Fibroblast of skin of back (primary cell): Measurements from ENCODE around the gene SKIDA1.

Experiments
- DNase-seq: peaks from one replicate; pipeline ENCODE4 v3.0.0-alpha.2; 2013

SKIDA1 gene

DNA sequence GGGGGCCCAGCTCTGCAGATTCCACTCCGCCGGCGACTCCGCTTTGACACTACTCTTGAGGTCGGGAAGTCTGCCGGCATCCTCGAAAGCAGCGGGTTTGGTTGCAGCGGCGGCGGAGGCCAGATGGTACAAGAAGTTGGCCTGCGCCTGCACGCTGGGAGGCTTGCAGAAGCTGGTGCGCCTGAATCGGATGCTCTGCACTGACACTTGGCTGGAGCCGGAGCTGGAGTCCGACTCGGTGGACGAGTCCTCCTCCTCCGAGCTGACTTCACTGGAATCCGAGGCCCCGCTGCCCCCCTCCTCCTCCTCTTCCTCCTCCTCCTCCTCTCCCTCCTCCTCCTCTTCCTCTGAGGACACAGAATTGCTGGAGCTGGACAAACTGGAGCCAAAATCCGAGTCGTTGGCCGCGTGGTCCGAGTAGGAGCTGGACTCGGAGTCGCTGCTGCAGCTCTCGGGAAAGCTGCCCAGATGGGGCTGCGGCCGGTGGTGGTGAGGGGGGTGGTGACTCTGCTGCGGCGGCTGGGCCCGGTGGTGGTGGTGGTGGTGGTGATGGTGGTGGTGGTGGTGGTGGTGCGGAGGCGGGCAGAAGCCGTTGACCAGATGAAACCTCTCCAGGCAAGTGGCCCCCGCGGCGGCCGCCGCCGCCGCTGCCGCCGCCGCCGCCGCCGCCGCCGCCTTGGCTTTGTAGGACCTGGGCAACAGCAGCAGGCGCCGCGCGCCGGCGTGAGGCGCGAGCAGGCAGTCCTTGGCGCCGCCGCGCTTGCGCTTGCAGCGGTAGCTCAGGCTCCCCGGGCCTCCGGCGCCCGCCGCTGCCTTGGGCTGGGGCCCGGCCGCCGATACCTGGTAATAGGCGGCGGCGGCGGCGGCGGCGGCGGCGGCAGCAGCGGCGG, 9.0 kb downstream of the SKIDA1 start:
- DNase-seq = peak; percentile 72

DNA sequence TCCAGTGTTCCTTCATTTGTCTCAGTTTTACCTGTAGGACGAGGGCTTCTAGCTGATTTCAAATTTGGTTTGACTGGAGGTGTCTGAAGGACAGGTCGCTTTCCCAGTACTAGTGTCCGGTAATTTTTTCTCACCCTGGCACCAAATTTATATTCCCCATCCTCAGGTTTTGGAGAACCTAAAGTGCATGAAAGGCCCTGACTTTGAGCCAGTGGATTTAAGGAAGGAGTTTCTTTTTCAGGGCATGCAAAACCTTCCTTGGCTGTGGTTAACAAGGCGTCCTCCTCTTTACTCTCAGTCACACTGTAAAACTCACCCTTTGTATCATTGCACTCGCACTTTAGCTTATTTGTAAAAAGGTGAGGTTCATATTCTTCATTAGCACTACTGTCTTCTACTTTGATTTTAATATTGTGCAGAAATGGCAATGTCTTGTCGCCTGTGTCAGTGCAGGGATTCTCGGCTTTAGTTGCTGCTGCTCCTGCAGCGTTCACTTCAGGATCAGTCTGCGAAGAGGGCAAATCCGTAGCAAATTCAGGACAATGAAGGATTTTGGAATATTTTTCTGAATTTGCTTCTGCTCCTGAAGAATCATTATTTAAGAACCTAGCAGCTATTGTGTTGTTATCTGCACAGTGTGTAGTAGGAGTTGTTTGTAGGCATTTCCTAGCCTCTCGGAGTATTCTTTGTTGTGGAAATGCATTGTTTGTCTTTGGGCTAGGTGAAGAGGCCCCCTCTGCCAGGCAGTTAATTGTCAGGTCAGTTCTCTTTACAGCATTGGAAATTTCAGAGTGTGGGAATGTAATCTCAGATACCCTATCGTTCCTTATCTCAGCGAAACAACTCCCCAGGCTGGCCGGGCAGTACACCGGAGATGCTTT, 9.9 kb downstream of the SKIDA1 start:
- no peak for DNase-seq

DNA sequence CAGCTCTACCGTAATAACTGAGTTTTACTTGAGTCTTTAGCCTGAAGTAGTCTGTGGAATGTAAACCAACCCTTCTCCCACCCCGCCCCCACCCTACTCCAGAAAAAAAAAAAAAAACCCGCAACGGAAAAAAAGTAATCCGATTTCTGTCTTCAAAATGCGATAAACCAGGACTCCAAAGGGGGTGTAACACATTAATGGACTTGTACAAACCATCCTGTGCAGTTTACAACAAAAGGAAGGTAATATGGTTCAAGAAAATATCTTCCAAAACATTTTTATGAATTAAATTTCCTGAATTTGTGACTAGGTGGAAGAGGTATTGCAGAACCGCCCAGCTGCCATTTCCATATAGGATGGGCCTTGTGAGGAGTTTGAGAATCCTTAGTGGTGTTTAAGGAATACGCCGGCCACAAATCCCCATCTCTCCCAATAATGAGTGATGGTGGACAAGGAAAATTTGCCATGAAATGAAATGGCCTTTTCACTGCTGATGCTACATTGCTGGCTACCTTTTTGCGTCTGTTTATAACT, 10.6 kb downstream of the SKIDA1 start:
- DNase-seq = no peak

DNA sequence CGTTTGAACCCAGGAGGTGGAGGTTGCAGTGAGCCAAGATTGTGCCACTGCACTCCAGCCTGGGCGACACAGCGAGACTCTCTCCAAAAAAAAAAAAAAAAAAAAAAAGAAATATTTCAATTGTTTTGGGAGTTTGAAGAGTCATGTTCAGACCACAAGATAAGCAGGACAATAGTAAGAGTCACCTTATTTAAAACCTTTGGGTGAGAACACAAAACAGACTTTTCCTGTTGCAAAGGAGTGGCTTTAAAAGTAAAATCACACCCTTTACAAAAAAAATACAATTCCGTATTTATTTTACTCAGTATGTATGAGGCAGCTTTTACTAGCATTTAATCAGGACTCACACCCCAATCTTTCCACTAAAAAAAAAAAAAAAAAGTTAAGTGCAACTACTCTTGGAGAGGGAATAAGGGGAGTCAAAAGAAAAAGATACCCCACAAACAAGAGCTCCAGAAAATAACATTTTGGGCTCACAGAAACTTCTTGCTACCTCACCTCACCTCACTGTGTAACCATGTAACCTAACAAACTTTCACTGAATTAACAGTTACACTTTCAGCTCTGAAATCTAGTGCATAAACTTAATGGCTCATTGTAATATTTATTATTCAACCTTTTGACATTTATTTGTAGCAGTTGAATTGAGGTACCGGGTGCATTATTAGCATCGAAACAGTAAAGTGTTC, 11.2 kb downstream of the SKIDA1 start:
- DNase-seq = no peak

DNA sequence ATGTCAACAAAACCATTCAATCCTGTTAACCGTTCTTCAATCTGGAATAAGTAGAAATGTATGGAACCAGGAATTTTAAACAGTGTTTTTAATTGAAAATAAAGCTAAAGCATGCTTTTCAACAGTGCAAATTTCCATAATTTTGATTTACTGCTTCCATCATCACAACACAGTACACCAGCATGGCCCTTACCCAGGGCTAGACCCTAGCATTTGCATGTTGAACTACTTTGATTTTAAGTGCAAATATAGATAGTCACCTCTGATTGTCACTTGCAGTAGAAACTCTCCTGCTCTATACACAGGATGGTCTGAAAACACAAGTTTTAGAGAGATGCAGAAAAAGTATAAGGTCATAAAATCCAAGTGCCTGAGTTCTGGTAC, 12.1 kb downstream of the SKIDA1 start:
- DNase-seq = no peak

DNA sequence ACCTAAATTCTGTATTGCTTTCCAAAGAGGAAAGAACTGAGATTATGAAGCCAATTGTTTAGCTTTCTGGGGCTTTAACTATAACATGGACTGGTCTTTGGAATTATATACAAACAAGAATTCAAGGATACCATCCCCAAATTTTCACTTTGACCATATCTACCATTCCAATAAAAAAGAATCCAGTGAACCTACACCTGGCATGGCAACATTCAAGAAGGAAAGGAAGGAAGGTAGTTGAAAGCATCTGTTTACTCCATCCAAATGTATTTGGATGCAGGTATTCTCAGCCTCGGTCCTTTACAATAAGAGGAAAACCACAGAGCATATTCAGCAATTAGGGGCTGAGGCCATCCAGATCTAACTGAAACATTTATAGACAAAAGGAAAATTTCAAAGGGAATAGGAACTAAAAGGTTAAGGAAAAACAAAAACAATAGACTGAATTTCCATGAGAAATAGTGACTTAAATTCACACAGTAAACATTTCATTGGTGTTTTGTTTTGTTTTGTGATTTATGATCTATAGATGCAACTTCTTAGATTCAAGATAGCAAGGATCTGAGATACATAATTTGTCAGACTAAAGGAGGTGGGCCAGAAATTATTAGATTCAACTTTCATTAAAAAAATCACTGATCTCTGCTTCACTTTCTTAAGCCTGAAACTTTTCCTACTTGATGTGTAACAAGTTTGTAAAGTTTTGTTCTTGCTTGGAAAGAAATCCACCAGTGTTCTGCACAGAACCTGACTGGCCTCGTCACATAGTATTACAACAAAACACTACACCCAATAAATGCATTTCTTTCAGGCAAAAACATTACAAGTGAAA, 12.7 kb downstream of the SKIDA1 start:
- no peak for DNase-seq

DNA sequence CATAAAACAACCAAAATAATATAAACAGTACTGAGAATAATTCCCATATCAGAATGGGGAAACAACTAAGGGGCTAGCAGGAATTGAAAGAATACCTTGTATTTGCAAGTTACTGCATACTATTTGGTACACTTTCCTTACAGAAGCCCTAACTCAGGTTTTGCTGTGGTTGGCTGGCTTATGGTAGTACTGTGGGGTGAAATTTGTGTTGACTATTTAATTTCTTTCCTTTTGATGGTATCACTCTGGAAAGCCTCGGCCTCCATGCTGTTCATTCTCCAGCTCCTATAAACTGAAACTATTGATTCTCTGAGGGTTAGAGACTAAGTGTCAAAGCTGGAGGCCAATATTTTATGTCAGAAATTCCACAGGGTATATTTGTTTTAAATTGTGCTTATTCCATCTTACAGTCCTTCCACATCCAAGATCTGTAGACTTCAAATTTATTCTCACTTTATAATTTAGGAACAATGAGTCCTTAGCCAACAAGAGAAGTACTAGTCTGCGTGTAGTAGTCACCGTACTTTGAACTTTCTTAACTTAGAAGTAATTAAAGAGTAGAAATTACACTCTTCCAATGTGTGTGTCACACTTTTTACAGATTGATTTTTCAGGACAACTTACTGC, 13.4 kb downstream of the SKIDA1 start:
- no peak for DNase-seq

DNA sequence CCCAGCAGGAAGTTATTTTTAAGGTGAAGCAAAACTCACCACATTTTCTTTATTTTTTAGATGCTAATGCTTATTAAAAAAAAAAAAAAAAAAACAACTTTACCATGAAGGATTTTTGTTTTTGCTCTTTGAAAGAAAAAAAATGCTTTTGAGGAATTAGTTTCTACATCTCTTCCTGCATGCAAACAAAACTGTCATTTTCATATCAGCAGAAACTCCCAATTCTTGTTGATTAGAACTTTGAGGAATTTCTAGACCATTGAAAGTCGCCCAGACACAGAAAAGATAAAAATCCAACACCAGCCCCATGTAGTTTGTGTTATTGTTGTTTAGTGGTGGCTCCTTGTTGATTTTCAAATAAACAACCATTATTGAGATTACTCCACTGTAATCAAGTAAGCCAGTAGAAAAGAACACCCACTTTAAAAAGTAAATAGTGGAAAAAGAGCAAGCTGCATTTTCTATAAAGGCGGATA, 14.3 kb downstream of the SKIDA1 start:
- no peak for DNase-seq

DNA sequence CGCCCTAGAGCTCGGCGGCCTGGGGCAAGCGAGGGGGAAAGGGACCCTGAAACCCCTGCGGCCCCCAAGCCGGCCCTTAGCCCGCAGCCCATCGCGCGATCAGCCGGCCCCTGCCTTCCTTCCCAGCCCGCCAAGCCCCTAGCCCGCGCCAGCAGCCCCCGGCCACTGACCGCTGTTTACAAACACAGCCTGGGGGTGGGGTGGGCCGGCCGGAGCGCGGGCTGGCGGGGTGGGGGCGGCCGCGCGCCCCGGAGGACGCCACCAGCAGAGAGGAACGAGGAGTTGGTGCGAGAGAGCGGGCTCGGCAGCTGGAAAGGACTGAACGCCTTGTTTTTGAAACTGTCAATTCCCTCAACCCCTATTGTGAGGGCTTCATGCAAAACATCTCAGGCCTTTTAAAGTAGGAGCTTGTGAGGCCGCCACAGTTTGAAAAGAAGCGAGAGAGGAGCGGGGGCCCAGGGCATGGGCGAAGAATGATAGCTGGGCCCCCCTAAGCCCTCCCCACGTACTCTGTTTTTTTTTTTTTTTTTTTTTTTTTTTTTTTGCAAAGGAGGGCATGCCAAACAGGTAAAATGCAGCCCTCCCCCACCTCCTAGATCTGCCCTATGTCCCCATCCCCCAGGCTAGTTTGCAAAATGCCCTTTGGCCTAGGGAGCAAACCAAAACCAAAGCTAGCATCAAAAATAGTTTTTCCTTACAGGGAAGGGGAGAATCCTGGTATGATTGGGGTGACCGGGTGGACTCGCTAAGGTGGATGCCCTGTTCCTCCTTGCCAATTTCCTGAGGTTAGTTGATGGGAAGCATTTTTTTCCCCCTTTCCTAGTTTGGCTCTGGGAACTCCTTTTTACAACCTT, 15.0 kb downstream of the SKIDA1 start:
- DNase-seq = no peak

DNA sequence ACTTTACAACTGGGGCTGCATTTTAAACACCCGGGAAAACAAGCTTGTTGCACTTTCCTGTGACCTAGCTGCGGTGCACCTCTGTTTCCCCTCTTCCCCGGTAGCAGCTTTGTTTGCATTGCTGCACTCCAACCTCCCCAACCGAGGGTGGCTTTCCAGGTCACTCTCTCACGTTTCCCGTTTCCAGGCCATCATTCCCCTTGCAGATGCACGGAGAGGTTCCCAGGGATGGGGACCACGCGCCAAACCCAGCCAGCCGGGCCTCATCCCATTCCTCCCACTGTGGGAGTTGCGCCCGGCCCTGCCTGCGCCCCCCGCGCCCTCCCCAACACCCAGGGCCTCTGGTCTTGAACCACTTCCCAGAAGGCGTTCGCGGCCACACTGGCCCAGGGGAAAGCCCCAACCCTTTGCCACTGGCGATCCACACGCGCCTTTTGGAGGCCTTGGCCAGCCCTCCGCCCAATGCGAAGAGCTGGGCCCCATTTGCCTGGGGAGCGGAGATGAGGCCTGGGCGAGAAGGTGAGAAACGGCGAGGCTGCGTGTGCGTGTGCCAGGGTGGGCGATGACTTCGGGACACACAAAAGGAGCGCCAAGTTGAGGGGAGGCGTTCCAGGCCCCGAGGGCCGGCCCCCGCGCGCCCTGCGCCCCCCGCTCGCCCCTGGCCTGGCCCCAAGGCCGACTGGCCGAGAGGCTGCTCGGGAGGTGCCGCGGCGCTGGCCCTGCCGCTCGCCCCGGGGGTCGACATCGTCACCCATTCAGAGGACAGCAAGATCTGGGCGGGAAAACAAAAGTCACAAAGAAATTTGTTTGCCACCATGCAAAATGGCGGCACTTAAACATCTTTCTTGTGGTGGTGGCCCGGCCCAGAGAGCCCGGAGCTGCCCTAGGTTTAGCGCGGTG, 15.9 kb downstream of the SKIDA1 start:
- no peak for DNase-seq

DNA sequence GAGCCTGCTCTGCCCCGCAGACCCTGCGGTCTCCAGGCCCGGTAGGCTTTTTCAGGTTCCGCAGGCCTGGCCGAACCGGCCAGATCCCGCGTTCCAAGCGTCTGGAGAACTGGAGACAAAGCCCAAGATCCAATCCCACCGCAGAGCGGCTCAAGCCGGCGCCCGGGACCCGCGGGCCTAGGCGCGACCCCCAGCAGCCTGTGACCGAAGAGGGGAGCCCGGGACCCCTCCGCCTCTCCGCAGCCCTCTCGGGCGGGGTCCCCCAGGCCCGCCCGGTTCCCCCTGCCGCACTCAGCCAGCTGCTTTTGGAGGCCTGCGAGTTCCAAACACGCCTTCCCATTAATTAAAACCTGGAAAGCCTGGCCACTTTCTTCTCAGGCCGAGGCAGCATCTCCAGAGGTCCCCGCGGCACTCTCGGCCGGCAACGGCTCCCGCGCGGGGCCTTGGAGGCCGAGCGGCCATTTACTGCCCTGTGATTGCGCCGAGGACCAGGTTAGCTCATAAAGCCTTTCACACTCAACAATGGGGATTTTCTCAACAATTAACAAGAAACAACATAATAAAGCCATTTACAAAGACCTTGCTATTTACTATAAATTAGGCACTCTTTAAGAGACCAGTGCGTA, 16.7 kb downstream of the SKIDA1 start:
- no peak for DNase-seq

DNA sequence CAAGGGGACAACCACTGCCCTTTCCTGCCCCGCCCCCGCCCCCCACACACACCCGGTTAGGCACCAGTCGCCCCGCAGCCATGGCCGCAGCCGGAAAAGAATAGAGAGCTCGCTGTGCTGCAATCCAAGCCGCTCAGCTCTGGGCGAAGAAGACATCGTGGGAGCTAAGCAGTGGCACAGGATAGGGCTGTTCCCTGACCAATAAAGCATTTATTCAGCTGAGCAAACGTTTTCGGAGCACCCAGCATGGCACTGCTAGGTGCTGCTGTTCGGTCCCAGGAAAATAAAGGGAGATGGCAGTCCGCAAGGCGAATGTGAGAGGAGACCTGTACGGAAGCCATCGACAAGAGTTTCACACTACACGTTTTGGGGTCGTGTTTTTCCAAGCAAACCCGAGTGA, 18.3 kb downstream of the SKIDA1 start:
- no peak for DNase-seq

DNA sequence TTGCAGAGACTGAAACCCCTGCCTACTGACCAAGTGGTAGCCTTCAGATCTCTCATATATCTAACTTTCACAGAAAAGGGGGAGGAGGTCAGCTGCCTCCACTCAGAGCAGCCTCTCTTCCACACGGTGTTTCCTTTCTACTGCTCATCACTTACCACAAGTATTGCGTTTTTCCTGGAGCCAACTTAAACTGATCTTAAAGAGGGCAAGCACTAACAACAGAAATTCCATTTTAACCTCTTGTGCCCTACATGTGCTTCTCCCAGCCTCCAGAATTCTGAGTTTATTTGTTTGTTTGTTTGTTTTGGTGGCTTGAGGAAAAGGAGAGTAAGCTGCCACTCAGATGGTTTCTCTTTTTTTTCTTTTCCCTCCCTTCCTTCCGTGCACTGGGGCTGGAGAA, 19.1 kb downstream of the SKIDA1 start:
- DNase-seq = no peak

DNA sequence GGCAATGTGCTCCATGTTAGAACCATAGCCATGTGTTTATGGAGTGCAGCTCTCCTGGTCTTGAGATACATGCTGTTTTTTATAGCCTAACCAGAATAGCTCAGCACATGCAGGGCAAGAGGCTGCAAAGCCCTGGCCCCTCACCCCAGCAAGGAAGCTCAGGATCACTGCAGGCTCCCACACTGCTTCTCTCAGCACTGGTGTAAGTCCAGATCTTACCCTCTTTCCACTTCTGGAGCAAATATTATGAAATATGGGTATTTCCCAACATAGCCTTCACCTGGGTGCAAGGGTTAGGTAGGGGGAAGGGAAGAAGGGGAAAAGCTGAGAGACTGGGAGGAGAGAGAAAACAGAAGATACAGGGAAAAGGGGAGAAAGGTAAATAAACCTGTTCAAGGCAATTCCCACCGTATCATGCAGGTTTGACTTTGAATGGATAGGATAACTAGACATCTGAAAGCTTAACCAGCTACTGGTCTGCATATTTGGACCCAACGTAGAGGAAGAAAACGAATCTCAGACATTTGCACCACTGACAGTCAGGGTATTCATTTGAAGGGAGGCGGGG, 19.7 kb downstream of the SKIDA1 start:
- no peak for DNase-seq

DNA sequence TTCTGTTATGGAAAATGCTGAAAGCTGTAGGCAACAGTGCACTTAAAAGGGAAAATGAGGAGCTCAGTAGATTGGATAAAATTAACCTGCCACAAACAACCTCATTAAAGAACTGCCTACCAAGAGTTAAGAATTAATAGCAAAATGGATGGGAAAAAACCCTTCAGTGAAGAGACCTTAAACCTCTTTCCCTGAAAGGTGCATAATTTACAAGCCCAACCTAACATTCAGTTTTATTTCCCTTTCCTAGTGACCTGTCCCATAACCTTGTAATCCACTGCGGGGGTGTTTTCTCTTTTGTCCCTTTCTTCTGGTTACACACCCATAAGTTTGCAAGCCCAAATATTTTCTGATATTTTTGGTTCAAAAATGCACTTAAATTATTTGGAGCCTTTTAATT, 21.9 kb downstream of the SKIDA1 start:
- DNase-seq = no peak

DNA sequence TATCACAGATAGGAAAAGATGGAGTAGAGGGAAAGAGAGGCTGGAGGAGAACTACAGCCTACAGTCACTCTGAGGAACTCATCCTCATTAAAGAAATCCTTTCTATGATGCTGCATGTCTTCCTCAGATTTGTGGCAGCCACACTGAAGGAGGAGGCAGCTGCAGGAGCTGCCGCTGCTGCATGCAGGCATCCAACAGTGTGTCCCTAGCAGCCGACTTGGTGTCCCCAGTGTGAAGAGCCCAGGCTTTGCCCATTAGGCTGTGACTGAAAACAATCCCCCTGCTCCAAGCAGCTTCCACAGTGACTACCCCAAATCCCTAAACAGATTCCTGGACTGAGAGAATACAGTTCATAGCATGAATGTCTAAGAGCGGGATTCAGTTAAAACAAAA, 23.1 kb downstream of the SKIDA1 start:
- DNase-seq = no peak

DNA sequence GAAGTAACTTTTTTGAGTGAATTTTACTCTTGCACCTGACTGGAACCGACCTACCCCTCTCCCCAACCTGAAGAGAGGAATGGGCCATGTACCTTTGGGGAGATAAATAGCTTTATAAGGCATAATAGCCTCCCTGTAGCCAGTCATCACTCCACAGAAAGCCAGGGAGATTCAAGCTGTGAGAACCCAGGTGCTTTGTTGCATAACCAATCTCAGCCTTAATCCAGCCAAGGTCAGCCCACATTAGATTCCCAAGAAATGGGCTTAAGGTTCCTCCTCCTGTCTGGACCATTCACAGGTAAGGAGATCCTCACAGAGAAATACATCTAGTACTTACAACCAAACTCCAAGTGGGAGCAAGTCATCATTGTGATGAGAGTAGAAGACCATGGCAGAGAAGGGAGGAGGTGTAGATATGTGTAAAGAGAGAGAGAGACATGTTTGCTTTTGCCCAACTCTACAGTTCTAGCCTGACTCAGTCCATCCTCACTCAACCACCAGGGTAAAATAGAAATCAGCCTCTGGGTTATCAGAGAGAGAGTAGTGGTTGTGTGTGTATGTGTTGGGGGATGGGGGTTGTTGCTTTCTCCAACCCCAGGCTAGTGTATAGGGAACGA, 23.6 kb downstream of the SKIDA1 start:
- DNase-seq = no peak

DNA sequence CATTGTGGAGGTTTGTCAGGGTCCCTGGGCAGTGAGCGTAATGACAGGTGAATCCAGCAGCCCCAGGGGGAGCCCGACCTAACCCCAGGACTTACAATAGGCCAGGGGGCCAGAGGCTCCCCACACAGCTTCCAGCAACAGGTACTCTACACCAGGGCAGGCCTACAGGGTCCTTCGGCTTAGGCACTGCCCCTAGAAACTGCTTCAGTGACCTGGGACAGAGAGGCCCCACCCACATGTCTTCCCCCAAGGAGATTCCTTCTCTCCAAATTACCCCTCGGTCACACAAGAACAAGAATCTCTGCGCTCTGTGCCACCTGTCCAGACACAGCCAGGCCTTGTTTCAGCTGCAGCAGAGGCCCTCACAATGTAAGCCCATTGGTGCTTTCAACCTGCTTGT, 24.4 kb downstream of the SKIDA1 start:
- DNase-seq = no peak
